GM12865 (cell line): Measurements from ENCODE around the gene MPIG6B.

Source experiments
- DNase-seq: peaks from one replicate; pipeline ENCODE4 v3.0.0; 2010; ENCODE audit warnings: low read depth
- H3K4me3 ChIP-seq: 2 replicates; pipeline ENCODE4 v1.5.1; 2011; ENCODE audit warnings: mild to moderate bottlenecking, low read depth, low read length, control low read depth
- TF ChIP-seq, protein P1 (sequence below): IDR thresholded peaks from 2 replicates; pipeline ENCODE4 v1.5.1; 2011; ENCODE audit warnings: low read length, control low read depth, low read depth, inconsistent platforms; ENCODE audit not compliant: insufficient read depth; ENCODE audit errors: missing control alignments

Gene MPIG6B

GRCh38 chr6:31734247-31734820 lies 11.2 kb downstream of the MPIG6B start:
- TF ChIP-seq, protein P1, sequence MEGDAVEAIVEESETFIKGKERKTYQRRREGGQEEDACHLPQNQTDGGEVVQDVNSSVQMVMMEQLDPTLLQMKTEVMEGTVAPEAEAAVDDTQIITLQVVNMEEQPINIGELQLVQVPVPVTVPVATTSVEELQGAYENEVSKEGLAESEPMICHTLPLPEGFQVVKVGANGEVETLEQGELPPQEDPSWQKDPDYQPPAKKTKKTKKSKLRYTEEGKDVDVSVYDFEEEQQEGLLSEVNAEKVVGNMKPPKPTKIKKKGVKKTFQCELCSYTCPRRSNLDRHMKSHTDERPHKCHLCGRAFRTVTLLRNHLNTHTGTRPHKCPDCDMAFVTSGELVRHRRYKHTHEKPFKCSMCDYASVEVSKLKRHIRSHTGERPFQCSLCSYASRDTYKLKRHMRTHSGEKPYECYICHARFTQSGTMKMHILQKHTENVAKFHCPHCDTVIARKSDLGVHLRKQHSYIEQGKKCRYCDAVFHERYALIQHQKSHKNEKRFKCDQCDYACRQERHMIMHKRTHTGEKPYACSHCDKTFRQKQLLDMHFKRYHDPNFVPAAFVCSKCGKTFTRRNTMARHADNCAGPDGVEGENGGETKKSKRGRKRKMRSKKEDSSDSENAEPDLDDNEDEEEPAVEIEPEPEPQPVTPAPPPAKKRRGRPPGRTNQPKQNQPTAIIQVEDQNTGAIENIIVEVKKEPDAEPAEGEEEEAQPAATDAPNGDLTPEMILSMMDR, result no peak
- H3K4me3 ChIP-seq, result peak overlapping the region; percentile 97
- DNase-seq, result no peak

DNA sequence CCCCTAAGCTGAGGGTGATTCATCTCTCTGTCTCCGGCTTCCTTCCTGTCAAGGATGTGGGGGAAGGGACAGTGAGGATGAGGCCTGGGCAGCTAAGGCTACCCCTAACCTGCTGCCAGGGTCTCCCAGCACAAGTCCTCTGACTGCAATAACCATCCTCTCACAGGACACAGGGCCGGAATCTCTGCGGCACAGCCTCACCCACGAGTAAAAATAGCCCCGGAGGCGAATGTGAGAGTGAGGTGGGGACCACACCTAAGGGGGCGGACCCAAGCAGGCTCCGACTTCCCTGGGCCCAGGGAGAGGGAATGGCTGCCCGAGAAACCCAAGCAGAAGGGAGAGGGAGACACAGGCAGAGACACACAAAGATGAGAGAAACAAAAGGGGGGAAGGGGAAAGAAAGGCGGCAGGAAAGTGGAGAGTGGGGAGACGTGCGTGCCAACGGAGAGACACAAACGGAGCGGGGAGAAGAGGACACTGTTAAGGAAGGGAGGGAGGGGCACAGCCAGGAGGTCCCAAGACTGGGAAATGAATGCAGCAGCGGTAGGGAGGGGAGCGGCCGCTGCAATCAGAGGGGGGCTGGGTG lies 11.7 kb downstream of the MPIG6B start:
- peak overlapping the region; percentile 97 for H3K4me3 ChIP-seq
- TF ChIP-seq, protein P1, result no peak
- peak; percentile 88 for DNase-seq

DNA sequence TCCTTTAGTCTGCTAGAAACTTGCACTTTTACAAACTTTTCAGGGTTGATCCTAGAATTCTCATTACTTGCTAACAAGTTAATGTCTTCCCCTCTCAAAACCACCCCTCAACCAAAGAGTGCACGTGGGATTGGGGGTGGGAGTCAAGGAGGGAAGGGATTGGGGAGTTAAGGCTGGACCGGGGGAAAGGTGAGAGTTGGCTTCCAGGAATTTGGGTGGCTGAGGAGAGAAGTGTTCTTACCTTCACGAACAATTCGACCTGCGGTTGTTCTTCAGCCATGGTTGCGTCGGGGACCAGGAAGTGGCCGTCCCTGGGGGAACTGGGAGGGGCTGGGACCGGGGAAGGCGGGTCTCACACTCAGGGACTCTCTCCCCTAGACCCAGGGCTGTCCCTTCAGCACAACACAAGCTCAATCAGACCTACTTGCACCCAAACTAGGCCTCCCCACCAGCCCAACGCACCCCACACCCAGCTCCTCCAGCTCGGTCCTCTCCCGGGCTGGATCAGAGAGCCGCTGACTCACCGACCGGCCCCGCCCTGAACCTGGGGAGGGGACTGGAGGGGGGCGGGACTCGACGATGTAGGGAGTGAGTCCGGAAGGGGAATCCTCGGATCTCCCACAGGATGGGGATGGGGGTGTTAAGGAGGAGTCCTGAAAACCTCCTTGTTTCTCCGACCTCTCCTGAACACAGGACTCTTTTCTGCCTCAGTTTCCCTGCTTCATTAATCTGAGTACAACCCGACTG lies 13.0 kb downstream of the MPIG6B start, which contains the start of gene CLIC1:
CLIC1 (minus strand) TSS at position 510 of the 747 bp plus-strand sequence; CDS start at position 280, 230 bp downstream.
- TF ChIP-seq, protein P1, result no peak
- H3K4me3 ChIP-seq, result peak within 1 kb of the TSS; percentile 97
- DNase-seq, result peak; percentile 89

GRCh38 chr6:31736768-31737314 lies 13.7 kb downstream of the MPIG6B start:
- TF ChIP-seq, protein P1, result no peak
- peak overlapping the region; percentile 97 for H3K4me3 ChIP-seq
- DNase-seq, result no peak

- H3K4me3 ChIP-seq, result peak overlapping the region; percentile 36
- TF ChIP-seq, protein P1, result no peak
Observed at GRCh38 chr6:31737315-31737990, 14.3 kb downstream of the MPIG6B start.

More at GRCh38 chr6:31737315-31737990, 14.3 kb downstream of the MPIG6B start:
- DNase-seq, result peak; percentile 50
